Measurements from ENCODE around the gene PRAMEF8.
"Not testable (repeated sequence)": the region's sequence is repeated elsewhere in the genome, so short reads cannot be mapped to it uniquely, and the experiment has no call there.

DNA sequence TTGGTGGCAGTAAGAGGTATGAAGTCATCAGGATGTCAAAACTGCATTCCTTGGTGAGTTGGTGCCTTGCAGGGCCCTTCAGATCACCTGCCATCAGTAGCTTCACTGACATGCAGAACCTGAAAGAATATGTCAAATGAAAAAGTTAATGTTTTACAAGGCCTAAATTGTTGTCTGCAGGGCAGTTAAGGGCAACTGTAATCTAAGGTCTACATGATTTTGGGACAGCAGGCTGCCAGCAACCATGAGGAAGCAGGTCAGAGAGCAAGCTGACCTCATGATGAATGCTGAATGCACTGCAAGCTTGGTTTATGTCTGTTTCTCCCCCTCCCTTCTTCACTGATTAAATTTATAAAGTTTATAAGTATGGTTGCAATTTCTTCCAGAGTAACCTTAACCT, 17.3 kb upstream of the PRAMEF8 start:
- not testable (repeated sequence) for TF ChIP-seq POLR2A (IDR thresholded peaks at IDR 0.05)
- TF ChIP-seq, protein P1, sequence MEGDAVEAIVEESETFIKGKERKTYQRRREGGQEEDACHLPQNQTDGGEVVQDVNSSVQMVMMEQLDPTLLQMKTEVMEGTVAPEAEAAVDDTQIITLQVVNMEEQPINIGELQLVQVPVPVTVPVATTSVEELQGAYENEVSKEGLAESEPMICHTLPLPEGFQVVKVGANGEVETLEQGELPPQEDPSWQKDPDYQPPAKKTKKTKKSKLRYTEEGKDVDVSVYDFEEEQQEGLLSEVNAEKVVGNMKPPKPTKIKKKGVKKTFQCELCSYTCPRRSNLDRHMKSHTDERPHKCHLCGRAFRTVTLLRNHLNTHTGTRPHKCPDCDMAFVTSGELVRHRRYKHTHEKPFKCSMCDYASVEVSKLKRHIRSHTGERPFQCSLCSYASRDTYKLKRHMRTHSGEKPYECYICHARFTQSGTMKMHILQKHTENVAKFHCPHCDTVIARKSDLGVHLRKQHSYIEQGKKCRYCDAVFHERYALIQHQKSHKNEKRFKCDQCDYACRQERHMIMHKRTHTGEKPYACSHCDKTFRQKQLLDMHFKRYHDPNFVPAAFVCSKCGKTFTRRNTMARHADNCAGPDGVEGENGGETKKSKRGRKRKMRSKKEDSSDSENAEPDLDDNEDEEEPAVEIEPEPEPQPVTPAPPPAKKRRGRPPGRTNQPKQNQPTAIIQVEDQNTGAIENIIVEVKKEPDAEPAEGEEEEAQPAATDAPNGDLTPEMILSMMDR (IDR thresholded peaks at IDR 0.05): not testable (repeated sequence)
